HEK293T (cell line): ENCODE results near the gene HNMT.

Source experiments
- BHLHE40 ChIP-seq: fragments of 450-650 bp; IDR thresholded peaks from 2 replicates; pipeline ENCODE4 v1.6.1; 2016; ENCODE audit warnings: mild to moderate bottlenecking, moderate library complexity, borderline replicate concordance
- ELF4 ChIP-seq: fragments of 450-650 bp; IDR thresholded peaks from 2 replicates; pipeline ENCODE4 v1.6.1; 2017; ENCODE audit warnings: antibody characterized with exemption
- FOXA1 ChIP-seq: fragments of 450-650 bp; IDR thresholded peaks from 2 replicates; pipeline ENCODE4 v1.6.1; 2016; ENCODE audit warnings: mild to moderate bottlenecking
- FOXM1 ChIP-seq: fragments of 450-650 bp; IDR thresholded peaks from 2 replicates; pipeline ENCODE4 v1.6.1; 2017; ENCODE audit warnings: mild to moderate bottlenecking, borderline replicate concordance
- NFRKB ChIP-seq: fragments of 450-650 bp; IDR thresholded peaks from 2 replicates; pipeline ENCODE4 v1.6.1; 2016; ENCODE audit warnings: mild to moderate bottlenecking, moderate library complexity
- SP1 ChIP-seq: fragments of 450-650 bp; IDR thresholded peaks from 2 replicates; pipeline ENCODE4 v1.6.1; 2017
- SUZ12 ChIP-seq: fragments of 450-650 bp; IDR thresholded peaks from 2 replicates; pipeline ENCODE4 v1.6.1; 2016; ENCODE audit warnings: mild to moderate bottlenecking
- TARDBP ChIP-seq: fragments of 450-650 bp; IDR thresholded peaks from 2 replicates; pipeline ENCODE4 v1.6.1; 2016

- TF ChIP-seq SUZ12 = no peak
- TF ChIP-seq FOXM1 = no peak
- TF ChIP-seq BHLHE40 = no peak
- TF ChIP-seq NFRKB = no peak
- TF ChIP-seq FOXA1 = no peak
- TF ChIP-seq SP1 = no peak
- no peak for TF ChIP-seq TARDBP
- no peak for TF ChIP-seq ELF4
These were observed 33.5 kb downstream of the HNMT start for GRCh38 chr2:137997733-137998132.
